GM13977 (cell line): ENCODE measurements around the gene ITGA11.

Source experiments
- DNase-seq: peaks from one replicate; pipeline ENCODE4 v3.0.0; 2012; ENCODE audit warnings: low spot score
- CTCF ChIP-seq: IDR thresholded peaks from 2 replicates; pipeline ENCODE4 v1.5.1; 2012; ENCODE audit warnings: mild to moderate bottlenecking, control low read depth; ENCODE audit not compliant: insufficient read depth; ENCODE audit errors: extremely low read depth, missing control alignments
- in situ Hi-C: fragments of 300-500 bp; cut with MboI; formaldehyde crosslinking; loops from one replicate; pipeline ENCODE4 v1.12.0; 2022; ENCODE audit warnings: low sequenced_read_pairs, low pct_unique_long_range_greater_than_20kb, mixed read lengths, inconsistent platforms; ENCODE audit not compliant: unreplicated experiment

Gene ITGA11

GRCh38 chr15:68413363-68414205, 18.4 kb downstream of the ITGA11 start:
- no peak for DNase-seq
- TF ChIP-seq CTCF: no peak
- in situ Hi-C loops: no loop called here

GRCh38 chr15:68412218-68412617, 19.7 kb downstream of the ITGA11 start:
- TF ChIP-seq CTCF: no peak
- in situ Hi-C loops: no loop called here
- no peak for DNase-seq

GRCh38 chr15:68411735-68412134, 20.2 kb downstream of the ITGA11 start:
- in situ Hi-C loops: no loop called here
- no peak for TF ChIP-seq CTCF
- DNase-seq: no peak

- in situ Hi-C loops: no loop called here
- no peak for DNase-seq
- TF ChIP-seq CTCF: no peak
Observed at GRCh38 chr15:68411343-68411675, 20.7 kb downstream of the ITGA11 start.

- in situ Hi-C loops: no loop called here
- TF ChIP-seq CTCF: no peak
- no peak for DNase-seq
Observed at GRCh38 chr15:68410466-68411342, 21.3 kb downstream of the ITGA11 start.

- no peak for DNase-seq
- no peak for TF ChIP-seq CTCF
- in situ Hi-C loops: no loop called here
Observed at GRCh38 chr15:68409736-68410370, 22.1 kb downstream of the ITGA11 start.
